ENCODE results near the gene MINPP1.
"Not testable (repeated sequence)": the region's sequence is repeated elsewhere in the genome, so short reads cannot be mapped to it uniquely, and the experiment has no call there.

Gene MINPP1

DNA sequence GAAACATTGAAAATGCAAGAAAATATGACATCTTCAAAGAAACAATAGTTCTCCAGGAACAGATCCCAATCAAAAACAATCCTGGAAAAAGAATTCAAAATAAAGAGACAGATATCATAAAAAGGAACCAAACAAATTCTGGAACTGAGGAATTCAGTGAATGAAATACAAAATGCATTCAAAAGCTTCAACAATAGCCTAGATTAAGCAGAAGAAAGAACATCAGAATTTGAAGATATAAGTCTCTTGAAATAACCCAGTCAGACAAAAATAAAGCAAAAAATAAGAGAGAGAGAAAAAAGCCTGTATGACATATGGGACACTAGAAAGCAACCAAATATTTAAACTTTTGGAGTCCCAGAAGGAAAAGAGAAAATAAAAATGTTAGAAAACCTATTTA, 60.3 kb downstream of the MINPP1 start:
- DNase-seq (ENCODE audit: low spot score), result no peak

DNA sequence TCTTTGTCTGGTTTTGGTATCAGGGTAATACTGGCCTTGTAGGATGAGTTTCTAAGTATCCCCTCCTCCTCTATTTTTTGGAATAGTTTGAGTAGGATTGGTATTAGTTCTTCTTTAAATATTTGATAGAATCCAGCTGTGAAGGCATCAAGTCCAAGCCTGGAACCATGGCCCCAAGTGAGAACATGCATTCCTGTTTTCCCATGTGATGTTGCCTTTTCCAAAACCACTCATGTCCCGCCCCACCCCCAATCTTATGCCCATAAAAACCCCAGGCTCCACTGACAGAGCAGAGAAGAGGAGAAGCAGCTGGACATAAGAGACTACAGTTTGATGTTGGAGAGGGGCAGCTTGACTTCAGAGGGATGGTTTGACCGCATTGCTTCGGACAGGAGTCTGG, 71.2 kb downstream of the MINPP1 start:
- DNase-seq (ENCODE audit: low spot score), result no peak

DNA sequence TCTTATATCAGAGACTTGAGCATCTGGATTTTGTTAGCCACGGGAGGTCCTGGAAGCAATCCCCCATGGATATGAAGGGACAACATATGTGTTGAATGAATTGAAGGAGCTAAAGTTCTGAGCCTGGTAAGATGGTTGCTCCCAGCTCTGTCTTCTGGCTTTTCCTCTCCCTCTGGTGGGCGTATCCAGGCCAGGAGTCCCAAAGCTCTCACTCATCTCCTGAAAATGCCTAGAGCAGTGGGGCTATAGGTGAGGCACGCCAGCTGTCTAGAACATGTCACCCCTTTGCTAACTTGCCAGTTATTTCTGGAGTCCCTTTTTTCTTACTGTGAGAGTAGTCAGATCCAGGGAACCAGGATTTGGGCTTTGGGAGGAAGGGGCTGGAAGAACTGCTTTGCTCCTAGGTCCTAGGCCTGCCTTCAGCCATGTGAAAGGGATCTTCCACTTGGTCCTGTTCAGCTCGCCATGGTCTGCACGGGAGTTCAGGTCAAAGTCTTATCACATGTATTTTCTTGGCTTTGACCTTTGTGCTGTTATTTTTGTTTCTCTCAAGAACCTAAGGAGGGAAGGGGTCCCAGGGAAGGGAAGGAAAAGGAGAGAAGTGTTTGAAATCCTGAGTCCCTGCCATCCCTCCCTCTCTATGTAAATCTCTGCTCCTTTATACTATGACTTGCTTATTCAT, 73.6 kb downstream of the MINPP1 start:
- no peak for DNase-seq (ENCODE audit: low spot score)

DNA sequence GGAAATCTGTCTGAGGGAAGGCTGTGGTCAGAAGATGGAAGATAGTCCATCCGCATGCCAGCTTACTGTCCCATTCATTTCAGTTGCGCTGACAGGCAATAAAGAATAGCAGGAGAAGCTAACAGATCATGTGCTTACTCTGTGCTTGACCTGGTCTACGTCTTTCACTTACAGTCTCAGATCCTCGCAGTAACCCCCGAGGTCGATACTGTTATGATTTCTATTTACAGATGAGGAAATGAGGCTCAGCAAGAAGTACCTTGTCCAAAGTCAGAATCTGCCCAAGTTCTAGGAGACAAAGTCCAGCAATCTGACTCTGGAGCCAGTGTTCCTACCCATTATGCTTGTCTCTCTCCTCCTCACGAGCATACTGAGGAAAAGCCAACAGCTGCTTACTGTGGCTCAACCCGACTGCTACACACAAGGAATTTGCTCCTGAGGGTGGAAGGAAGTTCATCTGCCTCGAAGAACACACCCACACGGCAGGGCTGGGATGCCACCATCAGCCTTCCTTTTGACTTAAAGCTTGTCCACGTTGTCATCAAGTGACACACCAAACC, 74.2 kb downstream of the MINPP1 start:
- DNase-seq (ENCODE audit: low spot score), result no peak

DNA sequence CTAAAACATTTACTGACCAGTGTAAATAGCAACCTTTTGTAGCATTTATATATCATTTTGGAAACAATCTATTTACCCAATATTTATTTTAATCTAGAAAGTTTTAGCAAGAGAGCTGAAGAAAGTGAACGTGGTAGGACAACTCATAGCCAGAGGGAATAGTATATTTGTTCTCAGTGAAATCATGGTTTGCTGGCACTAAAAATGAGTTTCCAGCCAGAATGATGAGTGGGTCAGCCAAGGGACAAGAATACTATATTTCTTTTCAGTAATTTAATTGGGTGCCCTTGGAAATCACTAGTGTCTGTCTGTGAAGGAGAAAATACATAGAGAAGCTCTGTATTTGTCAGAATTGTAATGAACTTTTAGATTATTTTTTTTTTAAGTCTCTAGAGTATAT, 74.9 kb downstream of the MINPP1 start:
- no peak for DNase-seq (ENCODE audit: low spot score)

DNA sequence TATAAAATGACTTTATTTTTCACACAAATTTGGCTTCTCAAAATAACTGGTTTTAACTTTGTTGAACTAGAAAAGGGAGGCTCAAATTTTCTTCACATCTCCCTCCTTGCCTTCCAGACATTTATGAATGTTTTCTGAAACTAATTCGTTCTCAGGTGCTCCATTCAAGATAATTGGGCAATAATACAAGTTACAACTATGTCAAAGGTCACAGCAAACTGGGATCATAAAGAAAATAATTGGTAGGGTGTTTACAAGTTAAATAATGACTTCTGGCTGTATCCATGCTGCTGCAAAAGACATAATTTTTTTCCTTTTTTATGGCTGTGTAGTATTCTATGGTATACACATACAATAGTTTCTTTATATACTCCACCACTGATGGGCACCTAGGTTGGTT, 75.3 kb downstream of the MINPP1 start:
- DNase-seq (ENCODE audit: low spot score), result no peak

DNA sequence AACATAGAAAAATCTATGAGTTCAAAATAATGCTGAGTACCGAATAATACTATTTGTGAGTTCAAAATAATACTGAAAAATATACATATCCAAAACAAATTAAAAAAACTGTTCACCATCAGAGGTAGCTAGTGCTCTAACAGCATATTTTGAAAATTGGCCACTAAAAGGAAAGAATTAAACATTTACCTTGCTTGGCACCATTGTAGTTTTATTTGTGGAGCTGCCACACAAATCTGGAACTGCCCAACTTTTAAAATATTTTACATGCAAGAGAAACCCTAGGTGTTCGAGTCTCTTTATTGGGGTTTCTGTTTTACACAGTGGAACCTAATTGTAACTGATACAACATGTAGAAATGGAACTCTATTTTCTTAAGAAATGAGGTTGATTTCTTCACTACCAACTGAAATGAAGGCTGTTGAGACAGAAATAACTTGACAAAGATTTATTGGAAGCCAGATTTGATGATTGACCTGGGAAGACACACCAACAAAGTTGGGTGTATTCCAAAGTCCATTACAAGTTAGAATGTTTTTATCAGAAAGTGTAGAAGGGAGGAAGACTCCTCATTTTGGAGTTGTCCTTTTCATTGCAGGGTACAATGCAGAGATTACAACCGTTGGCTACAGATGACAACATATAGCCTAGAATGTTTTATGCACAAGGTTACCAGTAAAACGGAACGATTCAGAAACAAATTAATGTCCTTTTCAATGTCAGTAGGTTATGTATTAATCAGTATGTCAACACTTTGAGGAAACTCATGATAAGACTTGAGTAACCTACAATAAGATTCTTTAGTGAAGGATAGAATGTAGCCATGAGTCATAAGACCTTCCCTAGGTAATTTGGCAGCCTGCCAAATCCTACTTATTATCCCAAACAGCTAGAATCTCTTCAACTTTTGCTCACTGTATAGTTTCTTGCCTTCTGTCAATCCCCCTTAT, 81.1 kb downstream of the MINPP1 start:
- no peak for DNase-seq (ENCODE audit: low spot score)

DNA sequence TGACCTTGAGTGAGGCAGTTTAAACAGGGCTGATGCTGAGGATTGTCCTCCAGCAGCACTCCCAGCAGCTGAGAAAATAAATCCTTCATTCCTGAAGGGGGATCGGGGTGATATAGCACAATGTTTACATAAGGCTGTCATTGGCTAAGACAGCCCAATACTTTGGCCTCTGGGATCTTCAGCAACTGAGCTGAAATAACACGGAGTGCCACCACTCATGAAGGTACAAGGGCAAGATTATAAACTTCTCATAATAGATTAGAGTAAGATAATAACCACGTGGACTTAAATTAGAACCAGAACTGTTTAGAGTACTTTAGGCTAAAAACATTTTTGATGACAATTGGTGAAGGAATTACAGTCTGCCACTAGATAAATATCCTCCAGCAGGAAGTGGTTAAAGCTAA, 85.0 kb downstream of the MINPP1 start:
- no peak for DNase-seq (ENCODE audit: low spot score)

DNA sequence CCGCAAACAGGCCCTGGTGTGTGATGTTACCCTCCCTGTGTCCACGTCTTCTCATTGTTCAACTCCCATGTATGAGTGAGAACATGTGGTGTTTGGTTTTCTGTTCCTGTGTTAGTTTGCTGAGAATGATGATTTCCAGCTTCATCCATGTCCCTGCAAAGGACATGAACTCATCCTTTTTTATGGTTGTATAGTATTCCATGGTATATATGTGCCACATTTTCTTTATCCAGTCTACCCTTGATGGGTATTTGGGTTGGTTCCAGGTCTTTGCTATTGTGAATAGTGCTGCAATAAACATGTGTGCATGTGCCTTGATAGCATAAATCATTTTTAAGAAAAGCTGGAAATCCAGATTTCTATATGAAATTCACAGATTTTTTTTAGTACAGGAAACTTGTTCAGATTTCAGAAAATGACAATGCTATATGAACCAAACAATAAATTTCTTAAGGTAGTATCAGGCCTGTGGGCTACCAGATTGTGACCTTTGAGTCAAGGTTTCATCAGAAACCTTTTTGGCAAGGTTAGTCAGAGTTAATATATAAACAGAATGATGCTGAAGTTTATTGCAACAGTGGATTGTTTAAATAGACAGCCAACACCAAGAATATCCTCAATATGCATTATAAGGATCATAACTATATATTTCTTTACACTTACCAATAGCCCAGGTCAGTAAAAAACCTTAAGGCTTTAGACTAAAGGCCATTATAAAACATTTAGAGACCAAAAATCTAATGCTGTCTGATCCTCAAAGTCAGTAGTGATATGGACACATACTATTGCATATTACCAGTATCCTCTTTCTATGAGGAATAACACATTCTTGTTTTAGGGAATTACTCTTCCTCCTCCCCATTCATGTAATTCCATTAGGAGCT, 86.3 kb downstream of the MINPP1 start:
- no peak for DNase-seq (ENCODE audit: low spot score)

DNA sequence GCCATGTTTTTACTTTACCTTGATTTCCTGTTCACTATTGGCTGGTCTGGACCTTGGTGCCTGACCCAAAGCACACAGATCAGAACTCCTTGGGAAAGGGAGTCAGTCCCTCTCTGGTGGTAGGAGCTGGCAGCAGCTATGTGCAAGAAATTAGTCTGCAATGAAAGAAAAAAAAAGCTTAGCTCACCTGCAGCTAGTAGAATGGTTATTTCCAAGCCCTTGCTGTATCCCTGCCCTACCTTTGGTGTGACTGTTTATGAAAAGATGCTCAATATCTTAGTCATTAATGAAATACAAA, 86.8 kb downstream of the MINPP1 start:
- no peak for DNase-seq (ENCODE audit: low spot score)

DNA sequence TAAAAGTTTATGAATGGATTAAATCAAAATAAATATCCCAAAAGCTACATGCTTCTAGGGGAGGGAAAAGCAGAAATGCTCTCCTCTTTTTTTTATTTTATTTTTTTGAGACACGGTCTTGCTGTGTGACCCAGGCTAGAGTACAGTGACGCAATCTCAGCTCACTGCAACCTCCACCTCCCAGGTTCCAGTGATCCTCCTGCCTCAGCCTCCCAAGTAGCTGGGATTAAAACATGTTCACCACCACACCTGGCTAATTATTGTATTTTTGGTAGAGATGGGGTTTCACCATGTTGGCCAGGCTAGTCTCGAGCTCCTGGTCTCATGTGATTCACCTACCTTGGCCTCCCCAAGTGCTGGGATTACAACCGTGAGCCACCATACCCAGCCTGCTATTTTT, 88.2 kb downstream of the MINPP1 start:
- DNase-seq (ENCODE audit: low spot score), result not testable (repeated sequence)

DNA sequence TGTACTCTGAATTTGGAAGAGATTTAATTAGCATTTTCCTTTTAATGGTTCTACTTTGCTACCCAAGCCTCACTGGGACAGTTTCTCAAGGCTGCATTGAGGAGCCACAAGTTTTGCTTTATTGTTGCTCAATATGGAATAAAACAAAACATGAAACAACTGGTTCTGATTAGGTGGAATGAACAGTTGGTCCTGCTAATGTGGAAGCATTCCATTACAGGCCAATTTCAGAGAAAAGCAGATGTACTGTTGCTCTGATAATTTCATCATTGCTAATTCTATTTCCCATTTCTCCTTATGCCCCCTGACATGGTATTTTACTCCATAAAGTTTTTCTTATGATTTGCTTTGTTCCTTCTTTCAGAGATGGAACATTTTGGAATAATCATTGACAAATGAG, 89.0 kb downstream of the MINPP1 start:
- no peak for DNase-seq (ENCODE audit: low spot score)

DNA sequence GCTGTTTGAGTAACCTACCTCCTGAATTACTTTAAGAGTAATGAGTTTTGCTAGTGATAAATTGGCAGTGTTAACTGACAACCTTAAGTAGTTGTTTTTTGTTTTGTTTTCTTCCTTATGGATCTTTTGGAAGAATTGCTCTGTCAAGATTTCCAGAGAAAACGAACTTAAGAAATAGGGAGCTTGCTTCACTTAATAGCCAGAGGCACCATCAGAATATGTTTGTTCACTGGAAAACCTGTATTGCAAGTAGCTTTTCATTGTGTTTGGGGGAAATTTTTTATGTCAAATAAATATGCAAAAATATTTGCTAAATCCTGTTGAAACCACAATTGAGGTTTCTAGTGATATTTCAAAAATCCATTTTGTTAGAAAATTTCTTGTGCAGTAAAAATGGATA, 89.5 kb downstream of the MINPP1 start:
- DNase-seq (ENCODE audit: low spot score), result no peak

DNA sequence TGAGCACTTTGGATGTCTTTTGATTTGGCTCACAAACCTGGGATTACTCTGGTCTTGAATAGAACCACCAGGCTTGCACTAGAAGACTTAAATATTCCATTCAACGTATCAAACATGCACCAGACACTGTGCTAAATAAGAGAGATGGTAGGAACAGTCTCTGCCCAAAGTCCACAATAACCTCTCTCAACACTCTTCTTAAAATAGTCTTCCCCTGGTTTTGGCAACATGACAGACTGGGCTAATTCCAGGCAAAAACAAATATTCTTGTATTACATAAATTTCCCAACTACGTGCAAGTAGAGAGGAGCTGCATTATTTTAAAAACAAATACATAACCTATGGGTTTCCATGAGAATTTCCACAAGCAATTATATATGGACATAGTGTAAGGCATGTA, 90.2 kb downstream of the MINPP1 start:
- no peak for DNase-seq (ENCODE audit: low spot score)

DNA sequence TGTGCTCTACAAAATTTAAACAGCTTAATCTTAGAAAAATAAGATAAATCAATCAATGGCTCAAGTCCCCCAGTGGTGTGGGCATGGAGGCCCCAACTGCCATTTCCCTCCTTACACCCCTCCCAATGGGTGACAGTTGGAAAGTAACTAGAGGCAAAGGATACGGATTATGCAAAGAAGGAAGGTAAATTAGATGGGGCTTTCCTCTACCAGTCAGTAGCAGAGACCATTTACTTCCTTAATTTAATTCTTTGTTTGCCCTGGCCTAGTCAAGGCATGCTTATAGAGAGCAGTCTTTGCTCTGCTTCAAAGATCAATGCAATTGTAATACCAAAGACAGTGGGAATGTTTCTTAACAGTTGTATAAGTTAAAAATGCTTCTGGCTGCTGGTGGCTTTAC, 91.7 kb downstream of the MINPP1 start:
- no peak for DNase-seq (ENCODE audit: low spot score)

DNA sequence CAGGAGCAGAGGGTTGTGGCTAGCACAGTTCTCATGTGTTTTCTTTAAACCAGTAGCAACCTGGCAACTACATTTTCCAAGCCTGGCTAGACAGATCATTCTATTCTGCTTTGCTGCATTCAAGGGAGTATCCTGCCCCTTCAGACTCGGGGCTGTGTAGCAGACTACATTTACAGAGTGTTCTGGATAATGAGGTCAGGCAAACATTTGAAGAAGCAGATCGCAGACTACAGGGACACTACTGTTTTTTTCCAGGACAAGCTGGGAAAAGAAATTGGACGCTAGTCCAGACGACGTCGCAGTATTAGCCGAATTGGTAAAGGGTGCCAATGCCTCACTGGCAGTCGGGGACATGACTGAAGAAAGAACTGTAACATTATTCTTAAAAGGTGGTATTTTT, 94.0 kb downstream of the MINPP1 start:
- DNase-seq (ENCODE audit: low spot score), result peak; percentile 23

DNA sequence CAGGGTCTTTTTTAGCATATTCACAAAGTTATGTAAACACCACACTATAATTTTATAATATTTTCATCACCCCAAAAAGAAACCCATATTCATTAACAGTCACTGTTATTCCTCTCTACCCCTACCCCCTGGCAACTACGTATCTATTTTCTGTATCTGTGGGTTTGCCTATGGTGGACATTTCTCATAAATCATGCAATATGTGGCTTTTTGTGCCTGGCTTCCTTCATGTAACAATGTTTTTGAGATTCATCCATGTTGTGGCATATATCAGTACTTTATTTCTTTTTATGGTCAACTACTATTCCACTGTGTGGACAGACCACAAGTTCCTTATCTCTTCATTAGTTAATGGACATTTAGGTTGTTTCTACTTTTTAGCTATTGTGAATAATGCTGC, 95.9 kb downstream of the MINPP1 start:
- DNase-seq (ENCODE audit: low spot score), result no peak
